HFF-Myc (cell line): ENCODE results near the gene THG1L.

Experiments used
- DNase-seq: peaks from one replicate; pipeline ENCODE4 v3.0.0-alpha.2; 2011; ENCODE audit warnings: low read depth; ENCODE audit errors: extremely low read depth
- H3K4me3 ChIP-seq: replicated peaks from 2 replicates; pipeline ENCODE4 v1.5.1; 2011; ENCODE audit warnings: low read depth, mild to moderate bottlenecking, control low read depth, low read length
- CTCF ChIP-seq: IDR thresholded peaks from 2 replicates; pipeline ENCODE4 v1.5.1; 2012; ENCODE audit warnings: mild to moderate bottlenecking, low read depth, low read length, control low read depth; ENCODE audit errors: missing control alignments

Gene THG1L

DNA sequence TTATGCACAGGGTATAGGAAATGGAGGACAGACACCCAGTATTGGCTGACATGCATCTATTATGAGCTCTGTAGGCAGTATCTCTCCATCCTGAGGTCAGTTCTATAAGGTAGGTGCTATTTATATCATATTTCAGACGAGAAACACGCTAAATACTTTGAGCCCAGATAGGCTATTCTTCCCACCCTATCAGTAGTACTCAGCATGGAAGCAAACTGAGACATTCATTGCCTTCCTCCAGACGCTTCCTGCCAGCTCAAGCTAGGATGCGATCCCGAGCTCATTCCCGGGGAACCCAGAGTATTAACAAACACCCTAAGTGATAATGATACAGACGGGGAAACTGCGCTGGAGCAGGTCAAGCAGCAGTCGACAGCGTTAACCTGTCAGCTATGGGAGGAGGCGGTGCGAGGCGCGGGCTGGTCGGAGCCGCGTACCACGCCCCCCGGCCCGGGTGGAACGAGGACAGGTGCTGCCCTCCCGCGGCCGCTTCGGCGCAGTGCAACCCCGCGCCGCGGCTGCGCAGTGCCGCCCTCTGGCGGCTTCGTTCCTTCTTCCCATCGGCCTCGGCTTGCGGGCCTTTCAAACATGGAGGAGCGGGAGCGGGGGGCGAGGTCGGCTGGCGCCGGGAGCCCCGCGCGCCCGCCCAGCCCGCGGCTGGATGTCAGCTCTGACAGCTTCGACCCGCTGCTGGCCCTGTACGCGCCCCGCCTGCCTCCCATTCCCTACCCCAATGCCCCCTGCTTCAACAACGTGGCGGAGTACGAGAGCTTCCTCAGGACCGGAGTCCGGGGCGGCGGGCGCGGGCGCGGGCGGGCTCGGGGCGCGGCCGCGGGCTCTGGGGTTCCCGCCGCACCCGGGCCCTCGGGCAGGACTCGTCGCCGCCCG lies 12.2 kb downstream of the THG1L start, which contains the start of gene LSM11:
TSS of gene LSM11 (plus strand) at position 550 of the 888 bp plus-strand sequence. CDS start at position 589, 39 bp downstream.
- H3K4me3 ChIP-seq = peak within 1 kb of the TSS; percentile 76
- peak; percentile 38 for DNase-seq
- peak; percentile 100 for TF ChIP-seq CTCF

DNA sequence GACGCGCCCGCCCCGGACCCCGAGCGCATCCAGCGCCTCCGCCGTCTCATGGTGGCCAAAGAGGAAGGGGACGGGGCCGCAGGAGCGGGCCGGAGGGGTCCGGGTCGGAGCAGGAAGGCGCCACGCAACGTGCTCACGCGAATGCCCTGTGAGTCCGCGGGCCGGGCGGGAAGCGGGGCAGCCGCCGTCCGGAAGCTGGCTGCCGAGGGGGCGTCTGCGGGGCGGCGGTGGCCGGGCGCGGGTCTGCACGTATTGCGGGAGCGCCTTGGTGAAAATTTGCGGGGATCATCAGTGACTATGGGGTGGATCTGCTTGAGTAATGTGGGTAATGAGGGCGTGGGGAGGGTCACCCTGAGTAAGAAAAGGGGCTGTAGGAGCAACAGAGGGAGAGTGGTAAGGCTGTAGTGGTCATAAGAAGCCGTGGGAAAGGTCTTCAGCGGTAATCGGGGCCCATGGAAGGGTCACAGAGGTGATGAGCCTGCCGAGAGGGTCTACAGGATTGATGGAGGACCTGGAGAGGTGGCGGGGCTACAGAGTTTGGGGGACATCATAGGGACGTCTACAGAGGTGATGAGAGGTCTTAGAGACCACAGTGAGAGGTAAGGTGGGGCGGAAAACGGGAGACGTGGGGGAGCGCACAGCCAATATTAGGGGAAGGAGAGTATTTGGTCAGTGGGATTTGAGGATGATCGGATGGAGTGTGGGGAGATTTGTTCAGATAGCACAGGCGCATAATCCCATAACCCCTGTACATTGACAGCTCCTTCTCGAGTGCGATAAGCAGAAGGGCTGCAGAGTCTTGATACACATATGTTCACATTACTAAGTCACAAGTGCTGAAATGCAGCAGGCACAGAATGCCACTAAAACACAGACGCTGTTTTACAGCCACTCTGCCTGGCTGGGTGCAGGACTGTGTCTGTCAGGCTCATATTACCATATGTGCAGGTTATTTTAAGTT lies 13.1 kb downstream of the THG1L start:
- no peak for DNase-seq
- peak overlapping the region; percentile 76 for H3K4me3 ChIP-seq
- TF ChIP-seq CTCF = no peak

DNA sequence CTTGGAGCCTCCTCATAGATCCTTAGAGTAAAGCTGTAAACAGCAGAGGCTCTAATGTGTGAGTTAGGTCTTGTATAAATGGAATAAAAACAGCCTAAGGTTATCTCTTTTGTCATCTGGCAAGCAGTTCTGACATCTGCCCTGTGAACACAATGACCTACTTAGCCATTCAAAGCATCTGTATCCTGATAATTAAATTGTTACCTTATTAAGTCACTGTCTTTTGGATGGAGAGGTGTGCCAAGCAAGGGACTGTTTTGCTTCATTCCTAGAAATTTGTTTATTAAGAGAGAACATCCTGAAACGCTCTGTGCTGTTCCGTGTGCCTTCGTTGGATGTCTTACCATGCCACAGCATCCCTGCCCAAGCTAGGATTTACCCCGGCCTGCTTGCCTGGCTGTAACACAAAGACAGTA lies 13.8 kb downstream of the THG1L start:
- DNase-seq = no peak
- TF ChIP-seq CTCF = no peak
- H3K4me3 ChIP-seq = peak overlapping the region; percentile 76

DNA sequence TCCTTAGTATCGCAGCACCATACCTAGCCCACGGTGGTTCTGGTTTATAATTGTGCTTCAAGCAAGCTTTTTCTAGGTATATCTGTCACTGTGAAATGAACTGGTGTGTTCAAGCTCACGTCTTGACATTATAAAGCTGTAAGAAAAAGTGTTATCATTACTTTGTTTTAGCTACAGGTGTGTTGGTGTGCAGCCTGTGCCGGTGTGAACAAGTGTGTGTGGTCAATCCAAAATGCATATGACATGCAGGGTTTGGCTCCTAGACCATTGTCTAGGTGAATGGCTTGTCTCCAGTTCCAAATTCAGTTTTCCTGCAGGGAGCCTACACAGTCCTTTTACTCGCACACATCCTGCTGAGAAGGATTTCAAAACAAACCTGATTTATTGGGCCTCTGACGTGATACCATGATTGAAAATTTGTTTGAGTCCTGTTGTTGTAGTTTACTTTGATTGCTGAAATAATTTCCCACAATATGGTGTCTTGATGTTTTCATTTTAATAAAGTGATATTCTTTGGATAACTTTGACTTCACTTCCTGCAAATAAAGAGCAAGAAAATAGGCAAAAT lies 16.0 kb downstream of the THG1L start:
- H3K4me3 ChIP-seq = no peak overlapping the region
- DNase-seq = no peak
- no peak for TF ChIP-seq CTCF

GRCh38 chr5:157747766-157748700 lies 16.8 kb downstream of the THG1L start:
- no peak overlapping the region for H3K4me3 ChIP-seq
- no peak for DNase-seq
- no peak for TF ChIP-seq CTCF
